ENCODE measurements around the gene HIVEP3.

DNA sequence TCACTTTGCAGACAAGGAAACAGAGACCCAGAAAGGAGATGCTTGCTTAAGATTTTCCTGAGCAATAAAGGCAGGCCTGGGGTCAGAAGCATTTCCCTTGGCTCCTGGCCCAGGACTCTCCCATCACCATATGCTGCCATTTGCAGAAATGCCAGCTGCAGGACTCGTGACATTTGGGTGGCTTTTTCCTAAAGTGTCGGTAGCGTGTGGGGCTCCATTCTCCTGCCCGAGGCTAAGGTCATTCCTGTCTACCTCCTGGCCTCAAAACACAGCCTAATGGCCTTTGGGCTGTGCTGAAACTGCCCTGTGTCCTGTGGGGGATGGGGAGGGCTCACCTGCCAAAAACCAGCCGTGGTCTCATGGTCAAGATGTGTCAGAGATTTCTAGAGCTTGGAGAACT, 218.1 kb downstream of the HIVEP3 start:
- no peak for TF ChIP-seq POLR2A (IDR thresholded peaks at IDR 0.05; ENCODE audit: low read length)
- TF ChIP-seq GATA1 (IDR thresholded peaks at IDR 0.05; ENCODE audit: low read depth, low read length), result no peak

Data from erythroblast (primary cell).